Hair follicular keratinocyte (primary cell): ENCODE results near the gene WEE2. TPM values are rescaled to one million over a fixed set of nuclear protein-coding genes. Genes with fewer than 3 reads are reported as not detected.

Experiments used
- total RNA-seq: library from RNA; depleted of rRNA; stranded (reverse); fragments of >200 nt; gene quantifications from 2 replicates; pipeline ENCODE4 v1.2.3, GENCODE V29; 2015

The WEE2 gene
- total RNA-seq: not detected in 2 replicates

GRCh38 chr7:141708351-141708750 is at the start of gene WEE2:
Gene WEE2, plus strand, starts transcription at chr7:141708353. Its CDS starts 406 bp downstream, at chr7:141708759.

GRCh38 chr7:141702047-141702567 is 6.0 kb upstream of the WEE2 start, which contains the start of gene DENND11:
Gene DENND11, minus strand, starts transcription at chr7:141702166. Its CDS starts 13 bp downstream, at chr7:141702153.

DNA sequence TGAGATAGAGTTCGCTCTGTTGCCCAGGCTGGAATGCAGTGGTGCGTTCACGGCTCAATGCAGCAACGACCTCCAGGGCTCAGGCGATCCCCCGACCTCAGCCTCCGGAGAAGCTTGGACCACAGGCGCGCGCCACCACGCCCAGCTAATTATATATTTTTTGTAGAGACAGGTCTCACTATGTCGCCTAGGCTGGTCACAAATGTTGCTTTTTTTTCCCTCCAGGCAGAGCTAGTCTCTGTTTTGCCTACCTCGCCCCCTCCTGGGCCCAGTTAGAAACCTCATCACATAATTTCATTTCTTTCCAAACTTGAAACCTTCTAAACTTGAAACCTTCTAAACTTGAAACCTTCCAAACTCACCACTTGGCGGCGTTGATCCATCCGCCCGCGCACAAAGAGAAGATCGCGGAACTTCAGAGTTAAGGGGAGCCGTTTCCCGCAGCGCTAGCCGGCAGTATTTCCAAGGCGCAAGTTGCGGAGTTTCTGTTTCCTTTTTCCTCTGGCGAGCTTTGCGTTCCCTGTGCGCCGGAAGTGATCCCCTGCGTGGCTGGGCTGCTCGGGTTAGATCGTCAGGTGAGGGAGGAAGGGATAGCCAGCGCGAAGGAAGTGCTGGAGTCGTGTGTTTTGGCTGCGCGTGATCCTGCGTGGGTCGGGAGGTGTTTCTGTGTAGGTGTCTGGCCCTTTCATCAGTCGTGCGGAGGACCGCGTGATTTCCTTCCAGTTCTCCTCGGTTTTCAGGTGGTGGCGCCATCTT is 29.9 kb downstream of the WEE2 start, which contains the start of gene SSBP1:
Gene SSBP1, plus strand, starts transcription at position 523 of the 756 bp plus-strand sequence. CDS start 809 bp downstream, outside the sequence.

GRCh38 chr7:141763797-141764196 is 55.6 kb downstream of the WEE2 start, which contains the start of gene TAS2R3:
Gene TAS2R3, plus strand, starts transcription at chr7:141764097. Its CDS starts 62 bp downstream, at chr7:141764159.

DNA sequence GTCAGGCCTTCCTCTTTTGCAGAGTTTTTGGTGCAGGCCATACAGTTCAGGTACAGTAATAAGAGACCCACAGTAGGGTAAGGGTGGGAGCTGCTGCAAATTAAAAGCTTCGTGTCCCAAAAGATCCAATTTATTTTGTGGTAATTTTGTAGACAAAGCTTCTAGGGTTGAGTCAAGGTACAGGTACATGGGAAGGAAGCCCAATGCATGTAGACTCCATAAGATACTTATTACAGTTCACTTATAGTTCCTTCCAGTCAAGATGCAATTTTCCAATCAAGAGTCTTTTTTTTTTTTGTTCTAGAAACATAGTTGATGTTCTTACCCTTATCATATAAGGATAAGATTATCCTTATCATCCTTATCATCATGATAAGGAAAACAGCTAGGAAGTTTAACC is 68.2 kb downstream of the WEE2 start, which contains the start of gene TAS2R4:
Gene TAS2R4, plus strand, starts transcription at position 301 of the 400 bp plus-strand sequence. CDS start 1,815 bp downstream, outside the sequence.

Other genes starting within 250 kb of the WEE2 start
- gene AGK, start 156.9 kb upstream of the WEE2 start, total RNA-seq: 28.1 and 35.7 TPM in 2 replicates
- gene DENND11, start 6.2 kb upstream of the WEE2 start, total RNA-seq: 5.3 and 7.6 TPM in 2 replicates
- gene SSBP1, start 30.0 kb downstream of the WEE2 start, total RNA-seq: 197 and 310 TPM in 2 replicates
- gene TAS2R3, start 55.7 kb downstream of the WEE2 start, total RNA-seq: 0.16 TPM in 1 of 2 replicates, not detected in the other
- 0.08 and 0.61 TPM in 2 replicates for gene TAS2R4, start 68.3 kb downstream of the WEE2 start, total RNA-seq
- 0.62 TPM in 1 of 2 replicates, not detected in the other for gene TAS2R5, start 81.9 kb downstream of the WEE2 start, total RNA-seq
- gene PRSS37, start 133.1 kb downstream of the WEE2 start, total RNA-seq: not detected in 2 replicates
- gene OR9A4, start 208.0 kb downstream of the WEE2 start, total RNA-seq: not detected in 2 replicates
- 0.23 TPM in 1 of 2 replicates, not detected in the other for gene CLEC5A, start 238.6 kb downstream of the WEE2 start, total RNA-seq